Activated naive CD4-positive, alpha-beta T cell treated with anti-CD3 and anti-CD28 coated beads, Interleukin-2, amount 50 U/mL, for 16 hours (primary cell): ENCODE data around the gene CAMK1D.
"Not testable (repeated sequence)": the region's sequence is repeated elsewhere in the genome, so short reads cannot be mapped to it uniquely, and the experiment has no call there.

ENCODE experiments used
- DNase-seq: peaks from one replicate; pipeline ENCODE4 v3.0.0-alpha.2; 2020

CAMK1D gene

GRCh38 chr10:12529976-12530375 is 180.6 kb downstream of the CAMK1D start:
- no peak for DNase-seq

DNA sequence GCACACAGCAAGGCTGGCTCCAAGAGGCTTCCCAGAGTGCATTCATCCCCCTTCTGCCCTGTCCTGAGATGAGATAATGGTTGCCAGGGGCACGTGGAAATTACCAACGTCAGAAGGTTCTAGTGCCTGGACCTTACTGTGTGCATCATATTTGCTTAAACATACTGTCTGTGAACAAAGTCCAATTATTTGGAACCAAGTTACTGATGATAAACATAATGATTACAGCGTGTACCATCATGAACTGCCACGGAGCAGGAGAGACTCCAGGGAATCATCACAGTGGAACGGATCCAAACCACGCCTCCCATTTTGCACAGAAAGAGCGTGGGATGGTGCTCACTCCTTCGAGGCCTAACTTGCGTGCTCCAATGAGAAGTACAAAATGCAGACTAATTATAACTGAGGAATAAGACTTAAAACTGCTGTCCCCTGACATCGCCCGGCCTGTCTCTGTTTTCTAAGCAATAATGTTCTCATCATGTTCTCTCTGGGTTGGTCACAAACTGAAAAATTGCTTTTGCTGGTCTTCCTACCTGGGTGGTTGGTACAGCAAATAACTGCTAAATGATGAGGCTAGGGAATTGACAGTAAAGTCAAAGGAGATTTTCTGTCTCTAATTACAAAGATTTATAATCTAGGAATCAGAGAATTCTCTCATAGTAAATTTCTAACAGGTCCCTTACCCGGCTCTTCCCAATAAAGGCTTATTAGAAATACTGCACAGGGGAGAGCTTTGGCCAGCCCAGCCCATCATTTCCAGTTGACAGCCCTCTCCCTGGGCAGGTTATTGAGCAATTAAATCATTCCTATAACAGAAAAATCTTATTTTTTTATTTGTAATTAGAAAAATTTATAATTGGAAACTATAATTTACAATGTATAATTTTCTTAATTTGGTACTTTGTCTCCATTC is 182.2 kb downstream of the CAMK1D start:
- DNase-seq = no peak

DNA sequence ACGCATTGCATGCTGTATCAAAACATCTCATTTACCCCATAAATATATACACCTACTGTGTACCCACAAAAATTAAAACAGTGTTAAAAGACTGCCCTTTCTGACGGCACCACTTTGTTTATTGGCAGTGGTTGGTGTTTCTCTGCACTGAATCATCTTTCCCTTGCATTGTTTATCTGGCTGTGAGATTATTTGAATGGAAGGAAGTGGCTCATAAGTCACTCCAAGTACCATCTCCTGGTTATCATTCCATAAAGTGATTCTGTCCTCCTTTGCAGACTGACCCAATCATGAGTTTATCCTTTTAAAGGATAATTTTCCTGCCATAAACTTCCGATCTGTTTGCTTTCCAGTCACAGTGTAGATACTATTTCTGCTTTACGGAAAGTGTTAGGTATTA is 183.8 kb downstream of the CAMK1D start:
- no peak for DNase-seq

- DNase-seq = no peak
These were observed 184.4 kb downstream of the CAMK1D start for GRCh38 chr10:12533723-12534122.

DNA sequence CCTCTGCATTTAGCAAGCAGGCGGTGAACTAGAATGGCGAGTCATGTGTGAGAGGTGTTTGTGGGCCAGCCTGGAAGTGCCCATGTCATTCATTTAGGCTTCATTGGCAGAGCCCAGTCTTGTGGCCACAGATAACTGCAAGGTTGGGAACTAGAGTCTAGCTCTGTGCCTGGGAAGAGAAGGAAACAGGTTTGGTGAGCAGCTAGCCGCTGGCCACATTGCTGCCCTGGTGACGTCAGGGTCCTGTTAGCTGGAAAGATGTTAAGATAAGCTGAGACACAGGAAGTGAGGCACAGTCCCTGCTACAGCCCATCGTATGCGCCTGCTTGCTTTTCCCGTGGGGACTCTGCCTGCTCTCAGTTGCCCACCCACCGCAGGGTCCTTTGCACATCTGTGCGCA is 185.5 kb downstream of the CAMK1D start:
- DNase-seq = no peak

DNA sequence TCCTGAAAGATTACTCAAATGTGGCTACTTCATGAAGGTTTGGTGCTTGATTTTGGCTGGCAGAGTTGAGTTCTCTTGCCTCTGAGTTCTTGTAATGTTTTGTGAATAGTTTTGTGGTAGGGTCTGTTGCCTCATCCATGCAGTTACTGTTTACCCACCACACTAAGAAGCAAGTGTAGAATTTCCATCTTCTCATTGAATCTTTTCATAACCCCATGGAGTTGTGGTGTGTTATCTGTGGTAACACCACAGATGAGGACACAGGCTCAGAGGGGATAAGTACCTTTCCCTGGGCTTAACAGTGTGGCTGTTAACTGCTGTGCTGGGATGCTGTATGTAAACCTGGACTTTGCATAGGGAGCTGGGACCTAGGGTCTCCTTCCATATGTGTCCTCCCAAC is 186.3 kb downstream of the CAMK1D start:
- DNase-seq = no peak

DNA sequence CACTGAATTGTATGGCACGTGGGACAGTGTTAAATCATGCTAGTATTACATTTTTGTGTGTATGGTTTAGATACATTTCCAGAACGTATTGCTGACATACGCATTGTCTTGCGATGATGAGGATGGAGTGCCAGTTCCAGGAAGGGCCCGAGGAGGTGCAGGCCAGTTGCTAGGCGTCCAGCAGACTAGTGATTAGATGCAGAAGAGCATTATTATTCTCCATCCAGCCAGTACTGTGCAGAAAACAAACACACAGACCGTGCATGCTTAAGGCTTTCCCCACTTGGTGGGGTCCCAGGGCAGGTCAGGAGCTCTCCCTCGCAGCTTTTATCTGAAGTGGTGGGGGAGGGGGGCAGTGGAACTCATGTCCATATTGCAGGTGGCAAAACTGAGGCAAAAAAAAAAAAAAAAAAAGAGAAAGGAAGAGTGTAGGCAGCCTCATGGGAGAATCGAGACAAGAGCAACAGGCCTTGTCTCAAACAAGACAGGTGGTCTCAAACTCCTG is 189.2 kb downstream of the CAMK1D start:
- no peak for DNase-seq

DNA sequence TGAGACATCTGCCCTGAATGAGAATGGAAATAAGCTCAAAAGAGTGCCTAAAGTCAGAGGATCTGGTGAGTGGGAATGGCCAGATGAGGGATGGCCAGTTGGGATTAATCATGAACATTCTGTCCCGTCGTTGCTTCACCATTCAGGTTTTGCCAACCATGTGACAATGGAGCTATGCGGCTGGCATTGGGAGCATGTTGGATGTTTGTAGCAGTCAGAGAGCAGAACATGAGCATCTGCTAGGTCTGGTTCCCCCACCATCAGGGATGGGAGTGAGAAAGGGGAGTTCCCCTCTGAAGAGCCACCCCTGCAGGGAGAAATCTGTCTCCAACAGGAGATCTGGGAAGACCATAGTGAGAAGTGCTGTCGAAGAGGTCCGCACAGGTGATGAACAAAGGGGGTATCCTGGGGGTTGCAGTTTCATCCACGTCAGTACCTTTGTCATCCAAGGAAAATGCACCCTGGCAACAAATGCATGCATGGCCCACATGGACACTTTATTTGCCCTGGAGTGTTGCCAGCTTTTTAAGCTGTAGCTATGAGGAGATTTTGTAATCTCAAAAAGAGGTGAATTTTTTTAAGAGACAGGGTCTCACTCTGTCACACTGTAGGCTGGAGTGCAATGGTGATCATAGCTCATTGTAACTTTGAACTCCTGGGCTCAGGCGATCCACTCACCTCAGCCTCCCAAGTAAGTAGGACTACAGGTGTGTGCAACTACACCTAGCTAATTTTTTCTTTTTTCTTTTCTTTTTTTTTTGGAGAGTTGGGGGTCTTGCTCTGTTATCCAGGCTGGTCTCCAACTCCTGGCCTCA is 190.2 kb downstream of the CAMK1D start:
- DNase-seq = no peak

DNA sequence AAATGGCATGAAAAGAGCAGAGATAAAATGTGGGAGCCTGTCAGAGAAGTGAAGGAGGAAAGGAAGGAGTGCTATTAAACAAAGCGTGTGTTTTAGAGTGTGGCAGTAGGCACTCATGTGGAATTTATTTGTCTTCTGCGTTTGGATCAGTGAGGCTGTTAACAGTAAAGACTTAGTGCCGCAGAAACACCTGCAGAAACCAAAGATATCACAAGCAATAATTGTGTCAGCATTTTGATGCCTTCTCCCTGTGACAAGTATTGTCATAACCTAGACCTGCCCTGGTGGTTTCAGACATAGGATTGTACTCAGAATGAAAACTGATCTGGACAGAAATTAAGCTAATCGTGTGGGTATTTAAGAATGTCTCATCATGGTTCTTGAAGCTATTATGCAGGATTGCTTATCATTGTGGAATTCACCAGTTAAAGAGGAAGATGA is 191.0 kb downstream of the CAMK1D start:
- no peak for DNase-seq

DNA sequence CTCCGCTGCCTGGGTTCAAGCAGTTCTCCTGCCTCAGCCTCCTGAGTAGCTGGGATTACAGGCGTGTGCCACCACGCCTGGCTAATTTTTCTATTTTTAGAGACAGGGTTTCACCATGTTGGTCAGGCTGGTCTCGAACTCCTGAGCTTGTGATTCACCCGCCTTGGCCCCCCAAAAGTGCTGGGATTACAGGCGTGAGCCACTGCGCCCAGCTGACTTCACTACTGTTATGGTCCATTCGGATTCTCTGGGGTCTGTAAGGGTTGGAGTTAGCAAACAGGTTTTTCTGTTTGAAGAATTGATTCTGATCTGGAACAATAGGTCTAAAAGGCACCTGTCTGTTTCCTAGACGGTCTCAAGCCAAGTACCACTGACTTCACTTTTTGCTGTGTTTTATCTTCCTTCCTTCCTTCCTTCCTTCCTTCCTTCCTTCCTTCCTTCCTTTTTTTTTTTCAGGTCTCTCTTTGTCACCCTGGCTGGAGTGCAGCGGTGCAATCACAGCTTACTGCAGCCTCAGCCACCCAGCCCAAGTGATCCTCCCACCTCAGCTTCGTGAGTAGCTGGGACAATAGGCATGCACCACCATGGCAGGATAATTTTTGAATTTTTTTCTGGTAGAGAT is 192.2 kb downstream of the CAMK1D start:
- no peak for DNase-seq

GRCh38 chr10:12542133-12542670 is 192.9 kb downstream of the CAMK1D start:
- DNase-seq = no peak

DNA sequence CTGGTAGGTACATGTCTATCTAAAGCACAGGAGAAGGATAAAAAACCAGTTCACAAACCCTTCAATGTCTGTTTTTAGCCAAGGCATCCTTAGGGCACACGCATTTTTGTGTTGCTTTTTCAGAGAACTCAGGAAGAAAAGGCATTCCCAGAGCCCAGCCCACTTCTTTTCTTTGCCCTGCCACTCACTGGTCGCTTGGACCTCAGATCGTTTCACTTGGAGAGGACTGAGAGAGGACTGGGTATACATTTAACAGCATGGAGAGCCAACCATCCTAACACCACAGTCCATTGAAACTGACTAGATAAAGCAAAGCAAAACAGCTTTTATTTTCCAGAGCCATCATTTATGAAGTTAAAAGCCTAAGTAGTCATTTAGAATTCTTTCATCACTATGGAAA is 194.2 kb downstream of the CAMK1D start:
- no peak for DNase-seq

DNA sequence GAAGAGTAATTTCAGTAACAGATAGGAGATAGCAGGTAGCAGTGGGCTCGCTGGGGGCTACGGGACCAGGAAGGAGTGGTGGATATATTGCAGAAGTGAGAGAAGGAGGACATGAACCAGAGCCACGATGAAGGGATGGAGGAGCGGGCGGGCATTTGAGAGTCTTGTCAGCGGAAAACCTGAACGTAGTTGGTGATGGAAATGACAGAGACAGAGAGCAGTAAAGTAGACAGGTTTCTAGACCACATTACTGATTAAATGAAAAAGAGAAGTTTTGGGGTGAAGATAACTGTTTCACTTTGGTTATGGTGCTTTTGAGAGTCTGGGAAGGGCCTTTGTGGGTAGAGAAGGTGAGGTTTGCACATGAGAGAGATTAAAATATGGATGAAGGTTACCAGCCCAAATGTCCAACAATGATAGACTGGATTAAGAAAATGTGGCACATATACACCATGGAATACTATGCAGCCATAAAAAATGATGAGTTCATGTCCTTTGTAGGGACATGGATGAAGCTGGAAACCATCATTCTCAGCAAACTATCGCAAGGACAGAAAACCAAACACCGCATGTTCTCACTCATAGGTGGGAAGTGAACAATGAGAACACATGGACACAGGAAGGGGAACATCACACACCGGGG is 196.9 kb downstream of the CAMK1D start:
- DNase-seq = not testable (repeated sequence)

- DNase-seq = no peak
These were observed 198.0 kb downstream of the CAMK1D start for GRCh38 chr10:12547301-12547771.

DNA sequence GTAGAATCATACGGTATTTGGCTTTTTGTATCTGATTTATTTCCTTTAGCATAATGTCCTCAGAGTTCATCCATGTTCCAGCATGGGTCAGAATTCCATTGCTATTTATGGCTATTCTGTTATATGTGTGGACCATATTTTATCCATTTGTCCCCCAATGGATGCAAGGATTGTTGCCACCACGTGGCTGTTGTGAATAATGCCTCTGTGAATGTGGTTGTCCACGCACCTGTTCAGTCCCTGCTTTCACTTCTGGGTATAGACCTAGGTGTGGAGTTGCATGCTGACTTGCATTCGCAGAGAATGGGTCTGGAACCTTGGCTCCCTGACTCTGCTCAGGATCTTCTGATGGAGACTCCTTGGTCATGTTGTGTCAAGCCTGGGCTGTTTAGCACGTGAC is 199.9 kb downstream of the CAMK1D start:
- DNase-seq = no peak

DNA sequence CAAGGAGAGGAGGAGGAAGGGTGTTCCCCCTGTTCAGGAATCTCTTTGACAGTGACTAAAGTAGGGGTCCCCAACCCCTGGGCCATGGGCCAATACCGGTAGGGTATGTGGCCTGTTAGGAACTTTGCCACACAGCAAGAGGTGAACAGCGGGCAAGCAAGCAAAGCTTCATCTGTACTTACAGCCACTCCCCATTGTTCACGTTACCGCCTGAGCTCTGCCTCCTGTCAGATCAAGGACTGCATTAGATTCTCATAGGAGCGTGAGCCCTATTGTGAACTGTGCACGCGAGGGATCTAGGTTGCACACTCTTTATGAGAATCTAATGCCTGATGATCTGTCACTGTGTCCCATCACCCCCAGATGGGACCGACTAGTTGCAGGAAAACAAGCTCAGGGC is 201.6 kb downstream of the CAMK1D start:
- DNase-seq = no peak

DNA sequence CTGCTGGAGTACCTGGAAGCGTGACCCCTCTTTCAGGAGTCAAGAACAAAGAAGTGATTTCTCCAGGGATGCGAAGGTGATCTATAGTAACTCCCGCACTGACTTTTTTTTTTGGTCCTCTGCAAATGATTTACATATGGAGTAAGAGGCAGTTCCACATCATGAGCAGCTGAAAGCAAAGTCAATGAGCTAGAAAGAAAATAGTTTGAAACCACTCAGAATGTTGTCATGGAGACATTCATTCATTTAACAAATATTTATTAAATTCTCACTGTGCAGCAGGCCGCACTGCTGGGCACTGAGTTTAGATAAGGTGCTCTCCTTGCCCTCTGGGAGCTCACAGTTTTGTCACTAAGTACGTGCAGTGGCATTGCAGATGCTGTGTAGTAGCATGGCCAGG is 206.7 kb downstream of the CAMK1D start:
- DNase-seq = no peak

GRCh38 chr10:12559578-12560178 is 210.3 kb downstream of the CAMK1D start:
- DNase-seq = no peak

DNA sequence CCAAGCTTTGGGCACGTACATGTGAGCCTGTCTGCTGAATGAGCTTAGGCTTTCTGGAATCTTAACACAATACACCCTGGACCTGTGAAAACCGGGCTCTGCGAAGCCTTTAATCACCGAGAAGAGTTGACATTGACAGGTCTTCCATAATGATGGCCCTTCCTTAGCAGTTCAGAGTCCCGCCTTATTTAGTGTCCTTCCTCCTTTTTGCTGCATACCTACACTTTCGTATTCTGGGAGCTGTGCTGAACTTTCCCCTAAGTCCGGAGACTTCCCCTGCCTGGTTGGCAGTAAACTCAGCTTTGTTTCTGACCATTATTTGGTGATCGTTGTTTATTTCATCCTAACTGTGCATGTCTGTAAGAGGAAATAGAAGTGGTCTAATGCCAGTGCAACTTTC is 212.0 kb downstream of the CAMK1D start:
- no peak for DNase-seq

- no peak for DNase-seq
These were observed 212.4 kb downstream of the CAMK1D start for GRCh38 chr10:12561720-12562119.

DNA sequence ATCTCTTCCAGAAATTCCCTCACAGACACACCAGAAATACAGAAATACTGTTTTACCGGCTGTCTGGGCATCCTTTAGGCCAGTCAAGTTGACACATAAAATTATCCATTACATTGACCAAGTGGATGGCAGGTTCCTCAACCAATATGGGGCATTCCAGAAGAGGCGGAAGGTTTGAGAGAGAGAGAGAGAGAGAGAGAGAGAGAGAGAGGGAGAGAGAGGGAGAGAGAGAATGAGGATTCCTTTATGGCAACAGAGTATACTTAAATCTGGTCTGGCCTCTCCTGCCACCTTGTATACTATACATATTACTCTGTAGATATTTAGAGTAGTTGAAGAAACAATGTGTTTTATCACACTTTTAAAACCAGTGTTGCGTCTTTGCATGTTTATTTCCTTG is 214.1 kb downstream of the CAMK1D start:
- DNase-seq = no peak

- DNase-seq = no peak
These were observed 214.8 kb downstream of the CAMK1D start for GRCh38 chr10:12564173-12564572.
